Ascending aorta (tissue), 2 donors: Measurements from ENCODE around the gene KANSL1. TPM values are rescaled to one million over a fixed set of nuclear protein-coding genes. Genes with fewer than 3 reads are reported as not detected.
"Not testable (repeated sequence)": the region's sequence is repeated elsewhere in the genome, so short reads cannot be mapped to it uniquely, and the experiment has no call there.

Experiments
- DNase-seq, 2 donors: peaks; one replicate each; pipeline ENCODE4 v3.0.0-alpha.2; 2019; ENCODE audit warnings: low spot score in 2 of 2
- H3K27ac ChIP-seq, 2 donors: fragments of 200-600 bp; sonication (generic); one replicate each; pipeline ENCODE4 v1.5.1; 2016 to 2017; ENCODE audit warnings: mild to moderate bottlenecking in 1 of 2
- H3K27me3 ChIP-seq: fragments of 200-600 bp; sonication (generic); one replicate; pipeline ENCODE4 v1.5.1; 2017
- H3K36me3 ChIP-seq, 2 donors: fragments of 200-600 bp; sonication (generic); one replicate each; pipeline ENCODE4 v1.5.1; 2016
- H3K4me1 ChIP-seq, 2 donors: fragments of 200-600 bp; sonication (generic); one replicate each; pipeline ENCODE4 v1.5.1; 2016 to 2017; ENCODE audit warnings: mild to moderate bottlenecking in 1 of 2
- H3K4me3 ChIP-seq, 2 donors: fragments of 200-600 bp; sonication (generic); one replicate each; pipeline ENCODE4 v1.5.1; 2016 to 2017; ENCODE audit warnings: mild to moderate bottlenecking in 1 of 2
- H3K9me3 ChIP-seq, 2 donors: fragments of 200-600 bp; sonication (generic); one replicate each; pipeline ENCODE4 v1.5.1; 2016
- intact Hi-C: fragments of 100-400 bp; cut with DNase I; formaldehyde crosslinking; loops from one replicate; pipeline ENCODE4 v1.15.1; 2023
- total RNA-seq: library from RNA; depleted of rRNA; stranded (reverse); fragments of >200 nt; gene quantifications from one replicate; pipeline ENCODE4 v1.1.0, GENCODE V29; 2016
- TF ChIP-seq, protein P1 (sequence below), 3 experiments: fragments of 200-600 bp in 2 of 3; fragments of 450-650 bp in 1 of 3; sonication (generic) in 2 of 3; IDR thresholded peaks; one replicate each; pipeline ENCODE4 v1.5.1; 2016 to 2019; ENCODE audit warnings: antibody characterized with exemption in 3 of 3, mild to moderate bottlenecking in 1 of 3, moderate library complexity in 1 of 3

KANSL1 gene
- total RNA-seq, 1 donor from 2014 or later: 53.5 TPM

DNA sequence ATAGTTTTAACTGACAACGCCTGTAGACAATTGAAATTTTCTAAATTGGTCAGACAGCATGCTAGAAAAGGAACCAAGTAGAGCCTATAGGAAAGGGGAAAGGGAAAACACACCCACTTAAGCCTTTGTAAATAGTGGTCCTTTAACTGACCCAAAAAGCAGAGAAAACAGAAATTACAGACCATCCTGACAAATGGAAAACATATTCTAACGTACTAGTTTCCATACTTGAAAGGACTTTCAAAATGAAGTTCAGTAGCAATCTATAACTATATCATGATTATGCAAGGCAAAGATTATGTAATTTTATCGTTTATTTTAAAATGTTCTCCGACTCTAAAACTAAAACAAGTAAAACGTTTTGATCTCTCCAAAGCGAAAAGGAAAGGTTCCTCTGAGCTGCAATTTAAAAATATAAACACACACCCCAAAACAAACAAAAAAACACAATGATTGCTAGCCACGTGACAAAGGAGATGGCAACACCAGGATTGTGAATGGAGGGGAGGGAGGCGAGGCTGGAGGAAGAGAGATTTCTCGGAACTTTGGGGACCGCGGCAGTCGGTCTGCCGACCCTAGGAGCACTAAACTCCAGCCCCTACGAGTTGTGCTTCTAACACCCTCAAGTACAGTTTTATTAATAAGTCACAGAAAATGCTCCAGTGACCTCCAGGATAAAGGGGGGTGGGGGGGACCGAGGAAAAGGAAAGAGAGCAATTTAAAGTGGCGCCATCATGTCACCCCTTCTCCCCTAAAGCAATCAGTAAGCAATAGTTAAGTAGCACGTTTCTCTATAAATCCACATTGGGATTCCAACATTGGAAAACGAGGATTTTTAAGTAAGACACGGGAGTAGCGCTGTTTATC is 1.7 kb downstream of the KANSL1 start:
- TF ChIP-seq, protein P1, sequence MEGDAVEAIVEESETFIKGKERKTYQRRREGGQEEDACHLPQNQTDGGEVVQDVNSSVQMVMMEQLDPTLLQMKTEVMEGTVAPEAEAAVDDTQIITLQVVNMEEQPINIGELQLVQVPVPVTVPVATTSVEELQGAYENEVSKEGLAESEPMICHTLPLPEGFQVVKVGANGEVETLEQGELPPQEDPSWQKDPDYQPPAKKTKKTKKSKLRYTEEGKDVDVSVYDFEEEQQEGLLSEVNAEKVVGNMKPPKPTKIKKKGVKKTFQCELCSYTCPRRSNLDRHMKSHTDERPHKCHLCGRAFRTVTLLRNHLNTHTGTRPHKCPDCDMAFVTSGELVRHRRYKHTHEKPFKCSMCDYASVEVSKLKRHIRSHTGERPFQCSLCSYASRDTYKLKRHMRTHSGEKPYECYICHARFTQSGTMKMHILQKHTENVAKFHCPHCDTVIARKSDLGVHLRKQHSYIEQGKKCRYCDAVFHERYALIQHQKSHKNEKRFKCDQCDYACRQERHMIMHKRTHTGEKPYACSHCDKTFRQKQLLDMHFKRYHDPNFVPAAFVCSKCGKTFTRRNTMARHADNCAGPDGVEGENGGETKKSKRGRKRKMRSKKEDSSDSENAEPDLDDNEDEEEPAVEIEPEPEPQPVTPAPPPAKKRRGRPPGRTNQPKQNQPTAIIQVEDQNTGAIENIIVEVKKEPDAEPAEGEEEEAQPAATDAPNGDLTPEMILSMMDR (IDR thresholded peaks at IDR 0.05): peak in 1 of 3 experiments; percentile 1
- Histone ChIP-seq H3K4me1 (peaks cover 13 to 48% of the 10 kb centered on the region in 2 donors), H3K27ac (peak overlapping the region; percentile 99 to 100), H3K36me3 (no peaks in the 10 kb centered on the region), H3K27me3 (no peaks in the 10 kb centered on the region), H3K9me3 (no peaks in the 10 kb centered on the region), H3K4me3 (peak overlapping the region; percentile 99 to 100)
- intact Hi-C loops: loop anchor here (2.0 kb wide), 1 partner anchor 147 kb away; no protein-coding TSS in a partner anchor
- DNase-seq: peak in 1 of 2 donors; percentile 68

DNA sequence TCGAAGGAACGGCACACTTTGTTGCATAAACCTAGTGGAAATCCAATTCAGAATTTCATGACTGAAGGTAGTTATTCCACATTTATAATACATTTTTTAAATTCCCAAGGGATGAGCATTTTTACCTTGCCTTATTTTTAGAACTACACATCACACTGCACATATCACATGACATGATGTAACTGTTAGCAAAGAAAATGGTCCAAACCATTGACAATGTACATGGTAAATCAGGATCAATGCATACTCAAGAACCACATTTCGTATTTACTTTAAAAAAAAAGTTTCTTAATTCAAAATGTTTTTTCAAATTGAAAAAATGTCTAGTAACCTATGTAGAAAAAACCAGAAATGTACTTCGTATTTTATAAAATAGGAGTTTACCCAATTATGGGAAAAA is 2.5 kb downstream of the KANSL1 start:
- Histone ChIP-seq H3K36me3 (no peaks in the 10 kb centered on the region), H3K4me3 (peak overlapping the region; percentile 99 to 100), H3K27ac (peak overlapping the region; percentile 99 to 100), H3K27me3 (no peaks in the 10 kb centered on the region), H3K9me3 (no peaks in the 10 kb centered on the region), H3K4me1 (peaks cover 13 to 53% of the 10 kb centered on the region in 2 donors)
- no peak for DNase-seq
- TF ChIP-seq, protein P1 (IDR thresholded peaks at IDR 0.05): no peak
- intact Hi-C loops: no loop called here

DNA sequence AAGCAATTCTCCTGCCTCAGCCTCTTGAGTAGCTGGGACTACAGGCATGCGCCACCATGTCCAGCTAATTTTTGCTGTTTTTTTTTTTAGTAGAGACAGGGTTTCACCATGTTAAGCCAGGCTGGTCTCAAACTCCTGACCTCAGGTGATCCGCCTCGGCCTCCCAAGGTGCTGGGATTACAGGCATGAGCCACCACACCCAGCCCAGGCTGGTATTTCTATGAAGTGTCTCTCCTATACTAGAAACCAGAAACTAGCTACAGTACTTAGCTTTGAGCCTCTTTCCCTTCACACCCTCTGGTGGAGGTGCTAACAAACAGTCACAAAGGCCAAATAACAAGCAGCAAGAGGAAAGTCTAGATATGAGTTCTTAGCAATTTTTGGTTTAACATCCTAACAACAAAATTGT is 6.4 kb downstream of the KANSL1 start:
- H3K4me1 ChIP-seq: peaks cover 9 to 72% of the 10 kb centered on the region in 2 donors
- H3K27me3 ChIP-seq, H3K9me3 ChIP-seq, H3K4me3 ChIP-seq, H3K36me3 ChIP-seq, intact Hi-C loops, H3K27ac ChIP-seq, DNase-seq: not testable (repeated sequence)

DNA sequence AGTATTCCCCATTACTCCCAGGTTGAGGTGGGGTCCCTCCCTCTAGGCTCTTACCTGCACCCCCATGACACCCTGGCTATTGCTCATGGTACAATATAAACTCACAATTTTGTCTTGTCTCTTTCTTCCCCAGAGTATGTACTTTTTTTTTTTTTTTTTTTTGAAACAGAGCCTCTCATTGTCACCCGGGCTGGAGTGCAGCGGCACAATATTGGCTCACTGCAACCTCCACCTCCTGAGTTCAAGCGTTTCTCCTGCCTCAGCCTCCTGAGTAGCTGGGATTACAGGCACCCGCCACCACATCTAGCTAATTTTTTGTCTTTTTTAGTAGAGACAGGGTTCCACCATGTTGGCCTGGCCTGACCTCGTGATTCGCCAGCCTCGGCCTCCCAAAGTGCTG is 8.5 kb downstream of the KANSL1 start:
- intact Hi-C loops: no loop called here

DNA sequence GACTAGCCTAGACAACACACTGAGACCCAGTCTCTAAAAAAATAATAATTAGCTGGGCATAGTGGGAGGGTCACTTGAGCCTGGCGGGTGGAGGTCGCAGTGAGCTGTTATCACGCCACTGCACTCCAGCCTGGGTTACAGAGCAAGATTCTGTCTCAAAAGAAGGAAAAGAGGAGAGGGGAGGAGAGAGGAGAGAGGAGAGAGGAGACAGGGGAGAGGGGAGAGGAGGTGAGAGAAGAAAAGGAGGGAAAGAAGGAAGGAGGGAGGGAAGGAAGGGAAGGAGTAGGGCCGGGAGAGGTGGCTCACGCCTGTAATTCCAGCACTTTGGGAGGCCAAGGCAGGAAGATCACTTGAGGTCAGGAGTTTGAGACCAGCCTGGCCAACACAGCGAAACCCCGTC is 9.8 kb downstream of the KANSL1 start:
- H3K27me3 ChIP-seq, DNase-seq, H3K4me3 ChIP-seq, H3K9me3 ChIP-seq, H3K36me3 ChIP-seq, intact Hi-C loops, H3K27ac ChIP-seq: not testable (repeated sequence)
- peaks cover 2 to 65% of the 10 kb centered on the region in 2 donors for H3K4me1 ChIP-seq

More for the DNA sequence above, 8.5 kb downstream of the KANSL1 start:
- H3K4me3 ChIP-seq: peak overlapping the region in 1 of 2 donors; percentile 18
- H3K36me3 ChIP-seq: no peaks in the 10 kb centered on the region
- no peak overlapping the region for H3K27ac ChIP-seq
- no peaks in the 10 kb centered on the region for H3K9me3 ChIP-seq
- peaks cover 4 to 71% of the 10 kb centered on the region in 2 donors for H3K4me1 ChIP-seq
- DNase-seq: no peak
- H3K27me3 ChIP-seq: no peaks in the 10 kb centered on the region
- TF ChIP-seq, protein P1 (IDR thresholded peaks at IDR 0.05): no peak

DNA sequence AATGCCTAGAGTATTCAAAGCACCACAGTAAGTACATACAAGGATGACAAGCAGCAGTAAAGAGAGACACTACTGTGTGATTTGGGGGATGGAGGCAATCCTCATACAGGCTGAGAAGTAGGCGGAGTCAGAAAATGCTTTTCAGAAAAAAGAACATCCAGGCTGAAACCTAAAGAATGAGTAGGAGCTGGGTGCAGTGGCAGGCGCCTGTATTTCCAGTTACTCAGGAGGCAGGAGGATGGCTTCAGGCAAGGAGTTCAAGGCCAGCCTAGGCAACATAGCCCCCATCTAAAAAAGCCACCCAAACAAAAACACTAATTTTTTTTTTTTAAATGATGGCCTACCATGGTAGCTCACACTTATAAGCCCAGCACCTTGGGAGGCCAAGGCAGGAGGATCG is 10.3 kb downstream of the KANSL1 start:
- Histone ChIP-seq H3K27me3 (no peaks in the 10 kb centered on the region), H3K4me1 (peaks cover 2 to 61% of the 10 kb centered on the region in 2 donors), H3K9me3 (no peaks in the 10 kb centered on the region), H3K36me3 (no peaks in the 10 kb centered on the region), H3K4me3 (no peak overlapping the region), H3K27ac (no peak overlapping the region)
- TF ChIP-seq, protein P1 (IDR thresholded peaks at IDR 0.05): no peak
- intact Hi-C loops: no loop called here
- DNase-seq: no peak
